NCI-H2029 treated with DMSO at 0.1 percent for 48 hours (cell line): ENCODE results near the gene CACNA1D.
"Not testable (repeated sequence)": the region's sequence is repeated elsewhere in the genome, so short reads cannot be mapped to it uniquely, and the experiment has no call there.

ENCODE experiments used
- DNase-seq: peaks from one replicate; lab custom pipeline; 2025; lab: John Stamatoyannopoulos, UW

CACNA1D gene

DNA sequence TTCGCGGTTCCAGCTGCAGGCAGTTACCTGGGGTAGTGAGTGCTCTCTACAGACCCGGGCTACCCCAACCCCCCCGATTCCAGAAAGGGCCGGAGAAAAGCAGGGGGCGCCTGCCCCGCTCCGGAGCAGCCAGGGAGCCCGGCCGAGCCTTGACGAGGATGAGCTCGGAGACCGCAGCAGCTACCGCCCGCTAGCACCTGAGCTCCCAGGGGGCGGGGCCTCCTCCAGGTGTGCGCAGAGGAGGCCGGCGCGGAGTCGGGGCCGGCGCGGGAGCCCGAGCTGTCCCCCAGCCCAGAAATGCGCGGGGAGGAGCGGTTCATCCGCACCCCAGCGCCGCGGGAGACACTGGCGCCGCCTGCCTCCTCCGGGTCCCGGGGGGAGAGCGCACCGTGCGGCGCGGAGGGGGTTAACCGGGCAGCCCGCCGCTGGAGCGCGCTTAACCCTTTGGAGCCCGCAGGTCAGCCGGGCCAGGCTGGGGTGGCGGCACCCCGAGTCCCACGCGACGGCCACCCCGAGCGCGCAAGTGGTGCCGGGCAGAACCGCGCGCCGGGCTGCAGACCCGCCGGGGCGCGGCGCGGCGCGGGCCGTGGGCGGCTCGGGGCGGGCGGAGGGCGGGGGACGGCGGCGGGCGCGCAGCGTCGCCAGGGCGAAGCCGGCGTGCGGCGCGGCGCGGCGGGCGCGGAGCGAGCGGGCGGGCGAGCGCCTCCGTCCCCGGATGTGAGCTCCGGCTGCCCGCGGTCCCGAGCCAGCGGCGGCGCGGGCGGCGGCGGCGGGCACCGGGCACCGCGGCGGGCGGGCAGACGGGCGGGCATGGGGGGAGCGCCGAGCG is at the start of gene CACNA1D:
Gene CACNA1D (plus strand): TSS at position 649 of the 829 bp plus-strand sequence. CDS start 556 bp downstream, outside the sequence.
- no peak for DNase-seq

GRCh38 chr3:53457068-53457467 is 37.3 kb upstream of the CACNA1D start:
- no peak for DNase-seq

GRCh38 chr3:53460326-53460725 is 34.1 kb upstream of the CACNA1D start:
- DNase-seq, result no peak

GRCh38 chr3:53464424-53464823 is 30.0 kb upstream of the CACNA1D start:
- DNase-seq, result no peak

DNA sequence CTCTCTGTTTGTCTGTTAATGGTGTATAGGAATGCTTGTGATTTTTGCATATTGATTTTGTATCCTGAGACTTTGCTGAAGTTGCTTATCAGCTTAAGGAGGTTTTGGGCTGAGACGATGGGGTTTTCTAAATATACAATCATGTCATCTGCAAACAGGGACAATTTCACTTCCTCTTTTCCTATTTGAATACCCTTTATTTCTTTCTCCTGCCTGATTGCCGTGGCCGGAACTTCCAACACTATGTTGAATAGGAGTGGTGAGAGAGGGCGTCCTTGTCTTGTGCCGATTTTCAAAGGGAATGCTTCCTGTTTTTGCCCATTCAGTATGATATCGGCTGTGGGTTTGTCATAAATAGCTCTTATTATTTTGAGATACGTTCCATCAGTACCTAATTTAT is 24.7 kb upstream of the CACNA1D start:
- DNase-seq, result not testable (repeated sequence)

GRCh38 chr3:53473422-53473821 is 21.0 kb upstream of the CACNA1D start:
- no peak for DNase-seq

DNA sequence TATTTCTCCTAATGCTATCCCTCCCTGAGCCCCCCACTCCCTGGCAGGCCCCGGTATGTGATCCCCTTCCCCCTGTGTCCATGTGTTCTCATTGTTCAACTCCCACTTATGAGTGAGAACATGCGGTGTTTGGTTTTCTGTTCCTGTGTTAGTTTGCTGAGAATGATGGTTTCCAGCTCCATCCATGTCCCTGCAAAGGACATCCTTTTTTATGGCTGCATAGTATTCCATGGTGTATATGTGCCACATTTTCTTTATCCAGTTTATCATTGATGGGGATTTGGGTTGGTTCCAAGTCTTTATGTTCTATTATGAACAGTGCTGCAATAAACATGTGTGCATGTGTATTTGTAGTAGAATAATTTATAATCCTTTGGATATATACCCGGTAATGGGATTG is 18.0 kb upstream of the CACNA1D start:
- not testable (repeated sequence) for DNase-seq

DNA sequence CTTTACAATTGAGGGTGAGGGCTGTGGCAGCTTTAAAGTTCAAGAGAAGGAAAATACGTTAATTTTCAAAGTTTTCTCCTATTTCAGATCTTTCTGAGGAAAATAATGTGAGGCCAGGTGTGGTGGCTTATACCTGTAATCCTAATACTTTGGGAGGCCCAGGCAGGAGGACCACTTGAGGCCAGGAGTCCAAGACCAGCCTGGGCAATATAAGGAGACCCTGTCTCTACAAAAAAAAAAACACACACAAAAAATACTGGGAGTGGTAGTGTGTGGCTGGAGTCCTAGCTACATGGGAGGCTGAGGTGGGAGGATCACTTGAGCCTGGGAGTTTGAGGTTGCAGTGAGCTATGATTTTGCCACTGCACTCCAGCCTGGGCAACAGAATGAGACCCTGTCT is 16.7 kb upstream of the CACNA1D start:
- DNase-seq, result not testable (repeated sequence)

- no peak for DNase-seq
Measured at GRCh38 chr3:53478166-53478830, 16.1 kb upstream of the CACNA1D start.

- DNase-seq, result no peak
Measured at GRCh38 chr3:53478921-53479664, 15.3 kb upstream of the CACNA1D start.

DNA sequence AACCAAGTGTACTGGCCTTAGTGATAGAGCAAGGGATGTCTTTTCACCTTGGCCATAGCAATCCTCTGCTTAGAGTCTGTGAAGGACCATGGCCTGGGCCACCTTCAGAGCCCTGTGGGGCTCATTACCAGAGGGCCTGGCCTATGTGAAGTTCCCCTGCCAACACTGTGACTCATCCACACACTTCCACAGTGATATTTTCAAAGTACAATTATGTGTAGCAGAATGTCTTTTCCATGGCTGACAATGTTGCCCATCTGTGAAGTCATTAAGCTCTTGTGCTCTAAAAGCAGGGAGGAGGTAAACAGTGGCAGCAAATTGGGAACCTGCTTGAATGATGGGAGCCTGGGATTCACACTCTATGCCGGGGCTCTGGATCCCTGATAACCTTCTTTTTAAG is 12.2 kb upstream of the CACNA1D start:
- no peak for DNase-seq

DNA sequence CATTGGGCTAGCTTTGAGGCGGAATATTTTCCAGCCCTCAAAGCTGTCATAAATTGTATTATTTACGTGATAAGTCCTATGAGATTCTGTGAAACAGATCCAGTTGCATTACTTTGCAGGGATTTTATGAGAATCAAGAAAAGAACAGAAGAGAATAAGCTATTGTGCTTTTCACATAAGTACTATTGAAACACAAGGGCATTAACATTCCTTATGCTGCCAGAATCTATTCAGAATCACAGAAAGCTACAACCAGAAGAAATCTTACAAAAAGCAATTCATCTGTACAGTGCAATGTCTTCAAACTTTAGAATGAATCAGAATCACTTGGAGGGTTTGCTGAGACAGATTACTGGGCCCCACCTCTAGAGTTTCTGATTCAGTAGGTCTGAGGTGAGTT is 10.6 kb upstream of the CACNA1D start:
- no peak for DNase-seq

- no peak for DNase-seq
Measured at GRCh38 chr3:53484984-53485383, 9.4 kb upstream of the CACNA1D start.

DNA sequence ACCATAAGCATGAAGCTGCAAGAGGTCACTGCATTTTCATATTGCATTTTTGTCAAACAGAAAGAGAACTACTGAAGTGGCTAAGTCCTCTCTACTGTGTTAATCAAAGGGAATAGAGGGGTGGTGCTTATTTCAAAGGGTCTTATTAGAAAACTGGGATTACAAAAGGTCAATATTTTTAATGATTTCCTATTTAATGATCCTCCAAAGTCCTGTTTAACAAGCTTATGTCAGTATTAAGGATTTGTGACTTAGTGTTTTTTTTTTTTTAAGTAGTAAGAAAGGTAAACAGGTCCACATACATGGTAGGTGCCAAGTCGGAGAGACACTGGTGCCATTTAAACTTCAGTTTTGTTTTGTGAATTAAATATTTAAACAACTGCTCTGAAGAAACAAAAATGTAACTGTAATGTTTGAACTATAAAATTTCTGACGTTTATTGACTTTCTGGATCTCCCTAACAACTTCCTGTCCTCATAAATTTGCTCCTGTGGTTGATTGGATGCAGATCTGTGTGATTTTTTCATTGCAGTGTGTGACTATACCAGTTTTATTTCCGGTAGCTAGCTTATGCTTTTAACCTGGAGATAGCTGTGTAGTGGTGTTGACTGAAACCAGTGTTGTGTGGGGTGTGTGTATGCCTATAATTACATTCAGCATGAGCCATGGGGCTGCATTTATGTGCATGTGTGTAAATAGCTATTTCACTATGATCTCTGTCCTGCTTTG is 8.6 kb upstream of the CACNA1D start:
- DNase-seq, result no peak

DNA sequence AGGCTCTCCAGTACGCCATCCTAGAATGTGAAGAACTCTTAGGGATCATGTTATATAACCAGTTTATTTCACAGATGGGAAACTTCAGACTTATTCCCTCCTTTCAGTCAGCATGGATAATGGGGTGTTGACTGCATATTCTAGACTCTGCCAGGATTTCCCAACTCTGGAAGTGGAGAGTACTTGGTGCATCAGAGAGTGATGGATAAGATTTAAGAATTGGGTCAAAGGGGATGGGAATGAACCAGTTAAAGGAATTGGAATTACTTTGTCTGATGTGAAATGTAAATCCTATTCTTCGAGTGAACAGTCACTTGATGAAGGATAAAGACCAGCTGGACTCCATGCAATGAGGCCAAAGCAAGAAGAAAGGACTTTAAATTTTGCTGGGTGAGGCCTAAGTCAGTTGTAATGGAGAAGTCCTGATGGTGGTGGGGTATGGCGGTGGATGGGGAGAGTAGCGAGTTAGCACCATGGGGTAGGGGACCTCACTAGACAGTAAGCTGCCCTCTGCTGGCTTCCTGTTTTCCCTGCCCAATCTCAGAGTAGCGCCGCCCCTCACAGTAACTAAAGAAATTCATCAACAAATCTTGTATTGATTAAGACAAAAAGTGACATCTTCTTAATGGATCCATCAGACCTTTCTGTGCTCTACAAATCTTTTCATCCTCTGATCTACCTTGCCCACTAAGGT is 7.3 kb upstream of the CACNA1D start:
- DNase-seq, result no peak

GRCh38 chr3:53489386-53489785 is 5.0 kb upstream of the CACNA1D start:
- DNase-seq, result no peak

DNA sequence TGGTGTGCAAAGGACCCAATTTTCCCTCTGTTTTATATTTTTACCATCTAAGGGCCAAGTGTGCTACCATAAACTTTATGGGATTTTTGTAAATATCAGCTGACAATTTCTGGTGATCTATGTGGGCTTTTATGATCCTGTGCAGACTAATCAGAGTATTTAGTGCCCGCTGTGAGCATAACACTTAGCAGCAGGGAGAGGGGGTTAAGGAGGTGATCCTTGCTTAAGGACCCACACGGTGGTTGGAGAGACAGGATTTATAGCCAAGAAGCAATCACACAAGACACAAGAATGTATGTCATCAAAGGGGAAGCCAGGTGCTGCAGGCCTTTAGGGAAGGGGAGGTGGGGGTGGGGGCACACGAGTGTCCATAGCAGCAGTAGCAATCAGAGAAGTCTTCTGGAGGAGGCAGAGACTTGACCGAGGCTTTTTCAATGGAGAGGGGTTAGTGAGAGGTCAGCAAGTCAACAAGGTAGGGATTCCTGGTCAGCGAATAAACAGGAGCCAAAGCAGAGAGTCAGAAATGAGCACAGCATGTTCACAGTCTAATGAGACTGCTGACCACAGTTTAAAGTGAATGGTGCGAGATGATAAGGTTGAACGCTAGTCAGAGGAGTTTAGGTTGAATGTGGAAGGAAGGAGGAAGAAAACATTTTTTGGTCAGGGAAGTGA is 4.5 kb upstream of the CACNA1D start:
- DNase-seq, result no peak

- no peak for DNase-seq
Measured at GRCh38 chr3:53490459-53490968, 3.9 kb upstream of the CACNA1D start.

DNA sequence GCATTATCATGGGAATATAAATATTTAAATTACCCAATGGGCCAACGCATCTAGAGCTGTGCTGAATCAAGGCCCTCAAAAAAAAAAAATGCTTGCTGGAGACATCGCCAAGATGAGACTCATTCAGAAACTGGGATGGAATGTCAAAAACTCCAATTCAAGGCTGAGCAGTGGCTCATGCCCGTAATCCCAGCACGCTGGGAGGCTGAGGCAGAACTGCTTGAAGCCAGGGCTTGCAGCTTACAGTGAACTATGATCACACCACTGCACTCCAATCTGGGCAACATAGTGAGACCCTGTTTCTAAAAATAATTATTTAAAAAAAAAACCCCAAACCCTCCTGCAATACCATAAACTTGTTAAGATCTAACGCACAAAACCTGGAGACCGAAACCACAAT is 3.1 kb upstream of the CACNA1D start:
- DNase-seq, result no peak

- no peak for DNase-seq
Measured at GRCh38 chr3:53493595-53493962, 832 bp upstream of the CACNA1D start.

GRCh38 chr3:53495146-53495519 is 722 bp downstream of the CACNA1D start:
- no peak for DNase-seq
